IMR-90 (cell line): ENCODE results near the gene LRRC4.
A peak's percentile ranks its signal among the peaks of the same experiment; 100 is the strongest.

Source experiments
- BHLHE40 ChIP-seq: fragments of 150-350 bp; IDR thresholded peaks from 2 replicates; pipeline ENCODE4 v1.6.1; 2016; ENCODE audit warnings: mild to moderate bottlenecking, low read depth, low read length
- CEBPB ChIP-seq: IDR thresholded peaks from 2 replicates; pipeline ENCODE4 v1.6.1; 2012; ENCODE audit warnings: low read depth, low read length, improper control_type of control experiment
- CHD1 ChIP-seq: IDR thresholded peaks from 2 replicates; pipeline ENCODE4 v1.6.1; 2012; ENCODE audit warnings: low read depth, low read length, improper control_type of control experiment
- CTCF ChIP-seq: conservative IDR thresholded peaks from 2 replicates; pipeline ENCODE4 v1.5.1; 2012; ENCODE audit warnings: mild to moderate bottlenecking, low read depth, low read length, improper control_type of control experiment
- FOS ChIP-seq: fragments of 150-350 bp; IDR thresholded peaks from 2 replicates; pipeline ENCODE4 v1.6.1; 2016; ENCODE audit warnings: low read depth, low read length
- MAFK ChIP-seq: IDR thresholded peaks from 2 replicates; pipeline ENCODE4 v1.6.1; 2012; ENCODE audit warnings: low read depth, low read length, improper control_type of control experiment
- MAZ ChIP-seq: IDR thresholded peaks from 2 replicates; pipeline ENCODE4 v1.6.1; 2012; ENCODE audit warnings: low read depth, mild to moderate bottlenecking, low read length, improper control_type of control experiment, moderate library complexity, borderline replicate concordance
- MXI1 ChIP-seq: IDR thresholded peaks from 2 replicates; pipeline ENCODE4 v1.6.1; 2012; ENCODE audit warnings: low read depth, mild to moderate bottlenecking, low read length, moderate library complexity, borderline replicate concordance
- NFE2L2 ChIP-seq: fragments of 150-350 bp; IDR thresholded peaks from 2 replicates; pipeline ENCODE4 v1.6.1; 2016; ENCODE audit warnings: low read depth, mild to moderate bottlenecking, low read length
- POLR2A ChIP-seq: IDR thresholded peaks from 2 replicates; pipeline ENCODE4 v1.6.1; 2012; ENCODE audit warnings: mild to moderate bottlenecking, low read depth, low read length
- RAD21 ChIP-seq: IDR thresholded peaks from 2 replicates; pipeline ENCODE4 v1.6.1; 2012; ENCODE audit warnings: low read length, improper control_type of control experiment
- RCOR1 ChIP-seq: IDR thresholded peaks from 2 replicates; pipeline ENCODE4 v1.6.1; 2012; ENCODE audit warnings: mild to moderate bottlenecking, low read length, improper control_type of control experiment; ENCODE audit not compliant: insufficient replicate concordance
- USF2 ChIP-seq: fragments of 150-350 bp; IDR thresholded peaks from 2 replicates; pipeline ENCODE4 v1.6.1; 2017; ENCODE audit warnings: mild to moderate bottlenecking, antibody characterized with exemption, low read length, low read depth
- TF ChIP-seq, protein P1 (sequence below): fragments of 150-350 bp; IDR thresholded peaks from 2 replicates; pipeline ENCODE4 v1.6.1; 2016; ENCODE audit warnings: low read depth, mild to moderate bottlenecking, low read length, moderate library complexity, borderline replicate concordance

GRCh38 chr7:128069373-128070364 lies 38.4 kb upstream of the LRRC4 start:
- TF ChIP-seq POLR2A, result no peak
- no peak for TF ChIP-seq CTCF
- TF ChIP-seq CEBPB, result peak; percentile 56
- TF ChIP-seq RAD21, result no peak
- TF ChIP-seq MAFK, result no peak
- TF ChIP-seq, protein P1, sequence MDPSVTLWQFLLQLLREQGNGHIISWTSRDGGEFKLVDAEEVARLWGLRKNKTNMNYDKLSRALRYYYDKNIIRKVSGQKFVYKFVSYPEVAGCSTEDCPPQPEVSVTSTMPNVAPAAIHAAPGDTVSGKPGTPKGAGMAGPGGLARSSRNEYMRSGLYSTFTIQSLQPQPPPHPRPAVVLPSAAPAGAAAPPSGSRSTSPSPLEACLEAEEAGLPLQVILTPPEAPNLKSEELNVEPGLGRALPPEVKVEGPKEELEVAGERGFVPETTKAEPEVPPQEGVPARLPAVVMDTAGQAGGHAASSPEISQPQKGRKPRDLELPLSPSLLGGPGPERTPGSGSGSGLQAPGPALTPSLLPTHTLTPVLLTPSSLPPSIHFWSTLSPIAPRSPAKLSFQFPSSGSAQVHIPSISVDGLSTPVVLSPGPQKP, result no peak
- no peak for TF ChIP-seq USF2
- no peak for TF ChIP-seq CHD1
- no peak for TF ChIP-seq MXI1
- no peak for TF ChIP-seq BHLHE40
- no peak for TF ChIP-seq NFE2L2
- TF ChIP-seq RCOR1, result no peak
- TF ChIP-seq FOS, result no peak
- TF ChIP-seq MAZ, result no peak
